HFFc6 (cell line): ENCODE data around the gene SLC6A7. TPM values are rescaled to one million over a fixed set of nuclear protein-coding genes. Genes with fewer than 3 reads are reported as not detected.

ENCODE experiments used
- DNase-seq: peaks from one replicate; pipeline ENCODE4 v3.0.0-alpha.2; 2018
- H3K27ac Mint-ChIP-seq: 2 replicates; pipeline ENCODE4 v1.8.0; 2020; ENCODE audit warnings: mild to moderate bottlenecking, mixed read lengths
- H3K27me3 Mint-ChIP-seq: 2 replicates; pipeline ENCODE4 v1.8.0; 2021; ENCODE audit warnings: mild to moderate bottlenecking, moderate library complexity, mixed read lengths; ENCODE audit not compliant: insufficient read depth
- H3K36me3 Mint-ChIP-seq: 2 replicates; pipeline ENCODE4 v1.8.0; 2021; ENCODE audit warnings: low read depth, mixed read lengths
- H3K4me1 Mint-ChIP-seq: 2 replicates; pipeline ENCODE4 v1.8.0; 2020; ENCODE audit warnings: low read depth, mixed read lengths
- H3K4me3 Mint-ChIP-seq: 2 replicates; pipeline ENCODE4 v1.8.0; 2020; ENCODE audit warnings: mild to moderate bottlenecking, moderate library complexity, mixed read lengths
- H3K9me3 Mint-ChIP-seq: 2 replicates; pipeline ENCODE4 v1.8.0; 2020; ENCODE audit warnings: mild to moderate bottlenecking, mixed read lengths
- CTCF ChIP-seq: fragments of 200-600 bp; sonication (generic); IDR thresholded peaks from 2 replicates; pipeline ENCODE4 v1.5.0; 2021; ENCODE audit warnings: antibody characterized with exemption, mild to moderate bottlenecking
- total RNA-seq, 6 experiments: library from RNA; stranded (reverse); fragmentation: NEBNext Ultra II Directional; extraction: Animal tissue kit (Norgen Biotek cat#: 25700); gene quantifications; 2 replicates in 1 of 6; 3 replicates in 5 of 6; pipeline ENCODE4 v1.2.3, GENCODE V29; 2021

Gene SLC6A7
- total RNA-seq, 6 experiments from 2014 or later = not detected

- H3K4me3 Mint-ChIP-seq = no peak overlapping the region
- H3K4me1 Mint-ChIP-seq = peaks cover 24% of the 10 kb centered on the region
- peak; percentile 15 for DNase-seq
- no peak for TF ChIP-seq CTCF
- H3K27me3 Mint-ChIP-seq = no peaks in the 10 kb centered on the region; the same call in none of the 2 replicates
- no peak overlapping the region for H3K27ac Mint-ChIP-seq
- no peaks in the 10 kb centered on the region for H3K9me3 Mint-ChIP-seq
- no peaks in the 10 kb centered on the region for H3K36me3 Mint-ChIP-seq
Observed at GRCh38 chr5:150206098-150206778, 16.4 kb downstream of the SLC6A7 start.

GRCh38 chr5:150206779-150207115, 16.9 kb downstream of the SLC6A7 start:
- no peak for DNase-seq
- no peaks in the 10 kb centered on the region; the same call in none of the 2 replicates for H3K27me3 Mint-ChIP-seq
- no peak overlapping the region for H3K4me3 Mint-ChIP-seq
- H3K27ac Mint-ChIP-seq = no peak overlapping the region
- no peak for TF ChIP-seq CTCF
- peaks cover 24% of the 10 kb centered on the region for H3K4me1 Mint-ChIP-seq
- H3K36me3 Mint-ChIP-seq = no peaks in the 10 kb centered on the region
- no peaks in the 10 kb centered on the region for H3K9me3 Mint-ChIP-seq

- no peak for TF ChIP-seq CTCF
- peak; percentile 64 for DNase-seq
Observed at GRCh38 chr5:150208187-150209098, 18.6 kb downstream of the SLC6A7 start.

GRCh38 chr5:150209099-150209635, 19.3 kb downstream of the SLC6A7 start:
- Mint-ChIP-seq H3K4me3 (peak overlapping the region; percentile 45; the same call in 1 of the 2 replicates), H3K4me1 (peaks cover 33% of the 10 kb centered on the region), H3K27ac (peak overlapping the region; percentile 80), H3K36me3 (no peaks in the 10 kb centered on the region), H3K9me3 (no peaks in the 10 kb centered on the region), H3K27me3 (no peaks in the 10 kb centered on the region; the same call in 1 of the 2 replicates)
- DNase-seq = peak; percentile 11
- no peak for TF ChIP-seq CTCF

More at GRCh38 chr5:150208187-150209098, 18.6 kb downstream of the SLC6A7 start:
- Mint-ChIP-seq H3K36me3 (no peaks in the 10 kb centered on the region), H3K9me3 (no peaks in the 10 kb centered on the region), H3K27me3 (no peaks in the 10 kb centered on the region; the same call in 1 of the 2 replicates), H3K27ac (peak overlapping the region; percentile 80), H3K4me3 (peak overlapping the region; percentile 45), H3K4me1 (peaks cover 26% of the 10 kb centered on the region)

- Mint-ChIP-seq H3K9me3 (no peaks in the 10 kb centered on the region), H3K4me1 (peaks cover 39% of the 10 kb centered on the region), H3K27me3 (no peaks in the 10 kb centered on the region), H3K27ac (no peak overlapping the region), H3K4me3 (no peak overlapping the region), H3K36me3 (no peaks in the 10 kb centered on the region)
- TF ChIP-seq CTCF = no peak
- DNase-seq = no peak
Observed at GRCh38 chr5:150210644-150211043, 20.8 kb downstream of the SLC6A7 start.
